ENCODE measurements around the gene MROH7. TPM values are rescaled to one million over a fixed set of nuclear protein-coding genes. Genes with fewer than 3 reads are reported as not detected.

Gene MROH7
- total RNA-seq, 2 experiments from 2014 or later = 0.14 to 0.19 TPM

- Mint-ChIP-seq H3K27ac (no peak overlapping the region), H3K9me3 (no peaks in the 10 kb centered on the region), H3K4me3 (no peak overlapping the region), H3K36me3 (ENCODE audit: low read depth) (no peaks in the 10 kb centered on the region), H3K27me3 (no peaks in the 10 kb centered on the region), H3K4me1 (ENCODE audit: low read depth) (peaks cover 3% of the 10 kb centered on the region)
- CTCF ChIA-PET = no interaction called here
- POLR2A ChIA-PET = no interaction called here
- Histone ChIP-seq H3K9me3 (ENCODE audit: control insufficient read depth in 1 of 2, insufficient read depth in 1 of 2, low read length in 2 of 2) (no peaks in the 10 kb centered on the region), H3K27ac (ENCODE audit: low read depth in 1 of 2, low read length in 2 of 2) (no peak overlapping the region), H3K27me3 (ENCODE audit: control insufficient read depth in 1 of 2, insufficient read depth in 2 of 2, low read length in 2 of 2) (no peaks in the 10 kb centered on the region), H3K4me1 (ENCODE audit: insufficient read depth, low read length) (peaks cover 4% of the 10 kb centered on the region), H3K4me3 (ENCODE audit: low read length) (no peak overlapping the region), H3K36me3 (ENCODE audit: insufficient read depth, low read length) (no peaks in the 10 kb centered on the region)
- no peak for ATAC-seq (ENCODE audit: poor library complexity)
- intact Hi-C loops (cut with DNase I, micrococcal nuclease) = no loop called here
- DNase-seq = no peak
- no peak for TF ChIP-seq CTCF (IDR thresholded peaks at IDR 0.05)
Measured at GRCh38 chr1:54599211-54599823, 42.3 kb upstream of the MROH7 start.

- ChIA-PET CTCF (no interaction called here), POLR2A (no interaction called here)
- Histone ChIP-seq H3K9me3 (ENCODE audit: control insufficient read depth in 1 of 2, insufficient read depth in 1 of 2, low read length in 2 of 2) (no peaks in the 10 kb centered on the region), H3K27me3 (ENCODE audit: control insufficient read depth in 1 of 2, insufficient read depth in 2 of 2, low read length in 2 of 2) (no peaks in the 10 kb centered on the region), H3K27ac (ENCODE audit: low read depth in 1 of 2, low read length in 2 of 2) (no peak overlapping the region), H3K4me3 (ENCODE audit: low read length) (no peak overlapping the region), H3K4me1 (ENCODE audit: insufficient read depth, low read length) (peaks cover 12% of the 10 kb centered on the region), H3K36me3 (ENCODE audit: insufficient read depth, low read length) (no peaks in the 10 kb centered on the region)
- no peak for ATAC-seq (ENCODE audit: poor library complexity)
- no peak for TF ChIP-seq CTCF (IDR thresholded peaks at IDR 0.05)
- peaks cover 12% of the 10 kb centered on the region for H3K4me1 Mint-ChIP-seq (ENCODE audit: low read depth)
- intact Hi-C loops (cut with DNase I, micrococcal nuclease) = no loop called here
- H3K4me3 Mint-ChIP-seq = no peak overlapping the region
- H3K36me3 Mint-ChIP-seq (ENCODE audit: low read depth) = no peaks in the 10 kb centered on the region
- DNase-seq = no peak
- no peaks in the 10 kb centered on the region for H3K27me3 Mint-ChIP-seq
- no peak overlapping the region for H3K27ac Mint-ChIP-seq
- H3K9me3 Mint-ChIP-seq = no peaks in the 10 kb centered on the region
Measured at GRCh38 chr1:54600947-54601721, 40.5 kb upstream of the MROH7 start.

- no peak for DNase-seq
- H3K27ac Mint-ChIP-seq = no peak overlapping the region
- intact Hi-C loops (cut with DNase I, micrococcal nuclease) = no loop called here
- H3K9me3 ChIP-seq (ENCODE audit: control insufficient read depth in 1 of 2, insufficient read depth in 1 of 2, low read length in 2 of 2) = no peaks in the 10 kb centered on the region
- no peaks in the 10 kb centered on the region for H3K9me3 Mint-ChIP-seq
- no peaks in the 10 kb centered on the region for H3K36me3 ChIP-seq (ENCODE audit: insufficient read depth, low read length)
- ATAC-seq (ENCODE audit: poor library complexity) = no peak
- H3K4me1 ChIP-seq (ENCODE audit: insufficient read depth, low read length) = peaks cover 12% of the 10 kb centered on the region
- CTCF ChIA-PET = no interaction called here
- no peak for TF ChIP-seq CTCF (IDR thresholded peaks at IDR 0.05)
- no peak overlapping the region for H3K4me3 Mint-ChIP-seq
- no peak overlapping the region for H3K4me3 ChIP-seq (ENCODE audit: low read length)
- peaks cover 12% of the 10 kb centered on the region for H3K4me1 Mint-ChIP-seq (ENCODE audit: low read depth)
- H3K27me3 ChIP-seq (ENCODE audit: control insufficient read depth in 1 of 2, insufficient read depth in 2 of 2, low read length in 2 of 2) = no peaks in the 10 kb centered on the region
- POLR2A ChIA-PET = no interaction called here
- H3K27me3 Mint-ChIP-seq = no peaks in the 10 kb centered on the region
- no peak overlapping the region for H3K27ac ChIP-seq (ENCODE audit: low read depth in 1 of 2, low read length in 2 of 2)
- H3K36me3 Mint-ChIP-seq (ENCODE audit: low read depth) = no peaks in the 10 kb centered on the region
Measured at GRCh38 chr1:54601730-54602129, 39.9 kb upstream of the MROH7 start.
